ENCODE measurements around the gene MORN5.

- no peak for TF ChIP-seq POLR2AphosphoS5 (IDR thresholded peaks at IDR 0.05)
- TF ChIP-seq EP300 (IDR thresholded peaks at IDR 0.05), result no peak
These were observed 38.3 kb upstream of the MORN5 start for GRCh38 chr9:122121391-122121790.

Measured in stomach (tissue), 4 donors.